Mammary epithelial cell (primary cell): ENCODE results near the gene AK3.
A peak's percentile ranks its signal among the peaks of the same experiment; 100 is the strongest.

Experiments
- CTCF ChIP-seq, 2 donors: IDR thresholded peaks in 1 of 2; conservative IDR thresholded peaks in 1 of 2; 2 replicates each; pipeline ENCODE4 v1.5.1; 2011 to 2012; ENCODE audit warnings: inconsistent platforms in 2 of 2, low read length in 2 of 2, mild to moderate bottlenecking in 2 of 2, control low read depth in 1 of 2, low read depth in 1 of 2; ENCODE audit not compliant: insufficient read depth in 1 of 2; ENCODE audit errors: extremely low read depth in 1 of 2
- EZH2 ChIP-seq: IDR thresholded peaks from 2 replicates; pipeline ENCODE4 v1.6.1; 2012; ENCODE audit warnings: low read length, inconsistent platforms, borderline replicate concordance

GRCh38 chr9:4662108-4662988 lies 78.7 kb downstream of the AK3 start, which contains the start of gene PLPP6:
- TF ChIP-seq CTCF (conservative IDR thresholded peaks at IDR 0.05 in 1 of 2, IDR thresholded peaks at IDR 0.05 in 1 of 2; ENCODE audit: extremely low read depth in 1 of 2, insufficient read depth in 1 of 2, low read depth in 1 of 2, low read length in 2 of 2) (peak in 1 of 2 donors; percentile 56), EZH2 (no peak)
